ENCODE results near the gene ATP6V1G2.
"Not testable (repeated sequence)": the region's sequence is repeated elsewhere in the genome, so short reads cannot be mapped to it uniquely, and the experiment has no call there.

ATP6V1G2 gene

DNA sequence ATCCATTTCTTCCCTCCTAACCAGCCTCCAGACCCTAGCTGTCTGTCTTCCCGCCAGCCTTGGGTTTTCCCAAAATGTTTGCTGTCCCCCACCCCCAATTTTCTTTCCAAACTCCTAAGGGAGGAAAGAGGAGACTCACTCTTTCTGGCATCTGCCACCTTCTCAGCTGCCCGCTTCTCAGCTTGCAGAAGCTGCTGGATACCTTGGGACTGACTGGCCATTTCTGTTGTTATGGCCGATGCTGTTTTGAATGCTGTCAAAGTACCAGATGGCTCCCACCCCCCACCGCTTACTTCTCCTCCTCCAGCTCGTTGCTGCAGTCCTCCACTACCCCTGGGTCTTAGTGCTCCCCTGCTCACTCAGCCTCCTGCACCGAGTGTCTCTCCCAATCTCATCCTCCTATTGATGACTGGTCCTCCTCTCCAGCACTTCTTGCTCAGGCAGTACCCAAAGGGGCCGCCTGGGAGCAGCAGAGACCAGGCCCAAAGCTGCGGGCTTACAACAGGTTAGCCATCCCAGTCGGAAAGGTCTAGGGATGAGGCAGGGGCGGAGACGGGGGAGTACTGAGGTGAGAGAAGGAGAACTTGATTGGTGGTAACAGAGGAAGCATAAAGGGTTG, at the start of gene ATP6V1G2:
Gene ATP6V1G2 (minus strand): TSS at position 270 of the 619 bp plus-strand sequence. CDS start 49 bp downstream, at position 221.
- peak within 1 kb of the TSS; percentile 87 for H3K27ac ChIP-seq (ENCODE audit: low read depth, low read length)
- no peaks in the 10 kb centered on the region for H3K27me3 ChIP-seq (ENCODE audit: control insufficient read depth, insufficient read depth, low read length)
- H3K4me1 ChIP-seq (ENCODE audit: control insufficient read depth, insufficient read depth, low read length) = peaks cover 12% of the 10 kb centered on the region
- H3K9ac ChIP-seq (ENCODE audit: low read length) = no peak within 1 kb of the TSS
- H3K4me3 ChIP-seq (ENCODE audit: low read length) = peak within 1 kb of the TSS; percentile 63
- peaks cover 5% of the 10 kb centered on the region for H3K36me3 ChIP-seq (ENCODE audit: control insufficient read depth, insufficient read depth, low read length)

DNA sequence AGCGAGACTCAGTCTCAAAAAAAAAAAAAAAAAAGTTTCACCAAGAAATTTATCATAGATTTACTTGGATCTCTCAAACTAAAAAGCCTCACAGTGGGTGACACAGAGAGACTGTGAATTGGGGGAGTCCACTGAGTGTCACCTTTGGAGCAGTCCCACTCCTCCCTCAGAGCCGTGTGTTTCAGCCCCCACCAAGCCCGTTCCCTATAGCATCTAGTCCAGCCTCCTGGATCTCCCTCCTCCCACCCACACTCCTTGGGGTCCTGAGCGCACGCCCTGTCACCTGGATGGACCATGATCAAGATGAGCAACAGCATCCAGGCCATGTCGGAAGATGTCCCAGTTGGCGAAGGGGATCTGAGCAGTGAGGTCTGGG, 46.0 kb upstream of the ATP6V1G2 start:
- no peak overlapping the region for H3K4me3 ChIP-seq (ENCODE audit: low read length)
- no peak overlapping the region for H3K27ac ChIP-seq (ENCODE audit: low read depth, low read length)
- peaks cover 5% of the 10 kb centered on the region for H3K27me3 ChIP-seq (ENCODE audit: control insufficient read depth, insufficient read depth, low read length)
- H3K9ac ChIP-seq (ENCODE audit: low read length) = no peak overlapping the region
- no peaks in the 10 kb centered on the region for H3K4me1 ChIP-seq (ENCODE audit: control insufficient read depth, insufficient read depth, low read length)
- H3K36me3 ChIP-seq (ENCODE audit: control insufficient read depth, insufficient read depth, low read length) = no peaks in the 10 kb centered on the region

- H3K4me1 ChIP-seq (ENCODE audit: control insufficient read depth, insufficient read depth, low read length); H3K27ac ChIP-seq (ENCODE audit: low read depth, low read length); H3K4me3 ChIP-seq (ENCODE audit: low read length); H3K9ac ChIP-seq (ENCODE audit: low read length); H3K27me3 ChIP-seq (ENCODE audit: control insufficient read depth, insufficient read depth, low read length); H3K36me3 ChIP-seq (ENCODE audit: control insufficient read depth, insufficient read depth, low read length): not testable (repeated sequence)
These were observed 44.3 kb upstream of the ATP6V1G2 start for GRCh38 chr6:31590691-31591090.

DNA sequence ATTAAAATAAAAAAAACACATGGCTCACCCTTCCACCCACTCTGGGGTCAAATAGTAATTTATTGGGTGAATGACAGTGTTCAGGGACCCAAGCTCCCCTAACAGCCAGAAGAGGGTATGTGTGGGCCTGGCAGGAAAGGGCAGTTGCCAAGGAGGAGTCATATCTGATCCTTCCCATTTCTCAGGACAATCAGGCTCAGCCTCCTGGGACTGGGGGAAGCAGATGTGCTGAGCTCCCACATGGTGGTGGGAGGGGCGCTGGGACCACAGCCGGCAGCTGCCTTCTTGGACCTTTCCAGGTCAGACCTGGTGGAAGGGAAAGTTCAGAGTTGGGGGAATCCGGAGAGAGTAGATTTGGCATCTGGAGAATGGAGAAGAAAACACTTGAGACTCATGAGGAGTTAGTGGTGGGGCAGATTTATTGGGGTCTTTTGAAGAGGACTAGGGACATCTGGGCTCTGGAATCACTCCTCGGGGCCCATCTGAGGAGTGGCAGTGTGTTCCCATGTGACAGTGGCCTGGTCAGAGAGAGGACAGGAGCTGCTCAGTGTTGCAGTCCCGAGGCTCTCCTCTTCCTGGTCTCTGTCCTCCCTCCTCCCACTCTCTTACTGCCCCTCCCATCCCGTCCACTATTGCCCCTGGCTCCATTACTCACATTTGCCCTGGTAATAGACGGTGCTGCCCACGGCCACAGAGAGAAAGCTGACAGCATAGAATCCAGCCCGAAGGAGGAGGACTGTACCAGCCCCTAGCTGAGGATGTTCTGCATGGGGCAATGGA, 42.7 kb upstream of the ATP6V1G2 start:
- no peak overlapping the region for H3K4me3 ChIP-seq (ENCODE audit: low read length)
- H3K9ac ChIP-seq (ENCODE audit: low read length) = no peak overlapping the region
- no peak overlapping the region for H3K27ac ChIP-seq (ENCODE audit: low read depth, low read length)
- no peaks in the 10 kb centered on the region for H3K4me1 ChIP-seq (ENCODE audit: control insufficient read depth, insufficient read depth, low read length)
- peaks cover 5% of the 10 kb centered on the region for H3K27me3 ChIP-seq (ENCODE audit: control insufficient read depth, insufficient read depth, low read length)
- no peaks in the 10 kb centered on the region for H3K36me3 ChIP-seq (ENCODE audit: control insufficient read depth, insufficient read depth, low read length)

DNA sequence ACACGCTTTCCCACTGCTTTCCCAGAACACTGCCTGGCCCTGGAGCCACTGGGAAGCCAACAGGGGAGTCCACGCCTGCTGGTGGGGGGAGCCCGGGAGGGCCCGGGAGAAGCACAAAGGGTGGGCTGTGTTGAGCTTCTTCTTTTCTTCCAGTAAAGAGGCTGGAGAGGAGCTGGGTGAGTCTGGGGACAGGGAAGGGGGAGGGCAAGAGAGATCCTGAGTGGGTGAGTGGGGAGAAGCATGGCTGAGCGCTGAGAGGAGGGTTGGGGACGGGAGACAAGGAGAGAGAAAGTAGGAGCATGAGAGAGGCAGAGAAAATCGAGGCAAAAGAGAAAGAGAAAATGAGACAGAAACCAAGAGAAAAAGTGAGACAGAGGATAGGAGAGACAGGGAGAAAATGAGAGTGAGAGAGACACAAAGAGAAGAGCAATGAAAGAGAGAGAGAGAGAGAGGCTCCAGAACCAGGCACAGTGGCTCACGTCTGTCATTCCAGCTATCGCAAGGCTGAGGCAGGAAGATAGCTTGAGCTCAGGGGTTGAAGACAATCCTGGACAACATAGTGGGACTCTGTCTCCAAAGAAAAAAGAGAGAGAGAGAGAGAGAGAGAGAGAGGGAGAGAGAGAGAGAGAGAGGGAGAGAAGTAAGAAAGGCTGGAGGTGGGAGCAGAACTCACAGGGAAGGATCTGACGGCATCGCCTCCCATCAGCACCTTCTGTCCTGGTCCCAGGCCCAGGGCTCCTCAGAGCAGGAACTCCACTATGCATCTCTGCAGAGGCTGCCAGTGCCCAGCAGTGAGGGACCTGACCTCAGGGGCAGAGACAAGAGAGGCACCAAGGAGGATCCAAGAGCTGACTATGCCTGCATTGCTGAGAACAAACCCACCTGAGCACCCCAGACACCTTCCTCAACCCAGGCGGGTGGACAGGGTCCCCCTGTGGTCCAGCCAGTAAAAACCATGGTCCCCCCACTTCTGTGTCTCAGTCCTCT, 41.7 kb upstream of the ATP6V1G2 start:
- Histone ChIP-seq H3K4me3 (ENCODE audit: low read length) (no peak overlapping the region), H3K27ac (ENCODE audit: low read depth, low read length) (no peak overlapping the region), H3K9ac (ENCODE audit: low read length) (peak overlapping the region; percentile 29), H3K36me3 (ENCODE audit: control insufficient read depth, insufficient read depth, low read length) (no peaks in the 10 kb centered on the region), H3K27me3 (ENCODE audit: control insufficient read depth, insufficient read depth, low read length) (peaks cover 5% of the 10 kb centered on the region), H3K4me1 (ENCODE audit: control insufficient read depth, insufficient read depth, low read length) (no peaks in the 10 kb centered on the region)

DNA sequence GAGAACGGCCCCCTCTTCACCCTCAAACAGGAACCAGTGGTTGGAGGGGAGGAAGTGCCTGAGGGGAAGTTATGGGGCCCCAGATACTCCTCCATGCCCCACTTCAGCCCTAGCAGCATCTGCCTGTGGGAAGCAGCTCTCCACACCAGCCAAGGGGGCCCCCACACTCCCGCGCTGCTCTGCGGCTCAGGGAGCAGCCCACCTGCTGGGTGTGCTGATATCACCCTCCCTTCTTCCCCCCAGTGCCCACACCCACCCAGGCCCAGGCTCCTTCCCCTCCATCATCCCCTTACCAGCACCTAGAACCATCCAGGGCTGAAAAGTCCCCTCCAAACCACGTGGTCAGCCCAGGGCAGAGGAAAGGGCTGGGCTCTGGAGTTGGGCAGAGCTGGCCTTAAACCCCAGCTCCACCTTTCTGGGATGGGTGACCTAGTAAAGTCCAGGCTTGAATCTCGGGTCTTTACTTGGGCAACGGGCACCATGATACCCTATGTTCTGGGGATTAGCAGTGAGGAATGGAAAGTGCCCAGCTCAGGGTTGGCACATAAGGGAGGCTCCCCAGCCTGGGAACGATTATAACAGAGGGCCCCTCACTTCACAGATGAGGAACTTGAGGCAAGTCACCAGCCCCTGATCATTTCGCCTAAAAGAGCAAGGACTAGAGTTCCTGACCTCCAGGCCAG, 40.3 kb upstream of the ATP6V1G2 start:
- Histone ChIP-seq H3K27ac (ENCODE audit: low read depth, low read length) (no peak overlapping the region), H3K4me1 (ENCODE audit: control insufficient read depth, insufficient read depth, low read length) (no peaks in the 10 kb centered on the region), H3K9ac (ENCODE audit: low read length) (no peak overlapping the region), H3K36me3 (ENCODE audit: control insufficient read depth, insufficient read depth, low read length) (no peaks in the 10 kb centered on the region), H3K27me3 (ENCODE audit: control insufficient read depth, insufficient read depth, low read length) (peaks cover 5% of the 10 kb centered on the region), H3K4me3 (ENCODE audit: low read length) (no peak overlapping the region)

GRCh38 chr6:31586008-31586407, 39.6 kb upstream of the ATP6V1G2 start, which contains the start of gene LST1:
LST1 (plus strand) TSS chr6:31586277; CDS start chr6:31587300, 1,023 bp downstream.
- Histone ChIP-seq H3K4me3 (ENCODE audit: low read length) (no peak within 1 kb of the TSS), H3K27ac (ENCODE audit: low read depth, low read length) (no peak within 1 kb of the TSS), H3K9ac (ENCODE audit: low read length) (no peak within 1 kb of the TSS)

DNA sequence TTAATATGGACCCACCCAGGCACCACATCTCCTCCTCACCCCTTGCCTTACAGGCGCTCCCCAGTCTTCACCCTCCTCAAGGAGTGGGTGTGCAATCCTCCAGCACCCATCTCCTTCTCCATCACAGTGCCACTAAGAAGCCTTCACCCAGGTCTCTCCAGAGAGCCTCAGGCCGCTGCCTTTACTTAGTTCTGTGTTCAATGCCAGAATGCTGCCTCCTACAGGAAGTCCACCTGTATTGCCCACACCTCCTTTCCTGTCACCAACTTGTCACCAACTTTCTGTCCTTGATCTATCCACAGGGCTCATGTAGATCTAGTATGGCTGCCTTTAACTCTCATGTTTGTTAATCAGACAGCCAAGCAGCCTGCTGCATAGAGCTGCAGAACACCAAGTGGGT, 39.1 kb upstream of the ATP6V1G2 start:
- H3K27ac ChIP-seq (ENCODE audit: low read depth, low read length) = no peak overlapping the region
- no peaks in the 10 kb centered on the region for H3K4me1 ChIP-seq (ENCODE audit: control insufficient read depth, insufficient read depth, low read length)

More at GRCh38 chr6:31586008-31586407, 39.6 kb upstream of the ATP6V1G2 start, which contains the start of gene LST1:
- Histone ChIP-seq H3K4me1 (ENCODE audit: control insufficient read depth, insufficient read depth, low read length) (no peaks in the 10 kb centered on the region), H3K27me3 (ENCODE audit: control insufficient read depth, insufficient read depth, low read length) (peaks cover 5% of the 10 kb centered on the region), H3K36me3 (ENCODE audit: control insufficient read depth, insufficient read depth, low read length) (no peaks in the 10 kb centered on the region)

GRCh38 chr6:31582230-31582643, 35.8 kb upstream of the ATP6V1G2 start, which contains the start of gene LTB:
LTB (minus strand) TSS chr6:31582424; CDS start chr6:31582417, 7 bp downstream.
- peak within 1 kb of the TSS; percentile 97 for H3K4me3 ChIP-seq (ENCODE audit: low read length)
- H3K27ac ChIP-seq (ENCODE audit: low read depth, low read length) = peak within 1 kb of the TSS; percentile 86
- H3K27me3 ChIP-seq (ENCODE audit: control insufficient read depth, insufficient read depth, low read length) = no peaks in the 10 kb centered on the region
- H3K36me3 ChIP-seq (ENCODE audit: control insufficient read depth, insufficient read depth, low read length) = no peaks in the 10 kb centered on the region
- H3K4me1 ChIP-seq (ENCODE audit: control insufficient read depth, insufficient read depth, low read length) = no peaks in the 10 kb centered on the region
- peak within 1 kb of the TSS; percentile 97 for H3K9ac ChIP-seq (ENCODE audit: low read length)

More for the DNA sequence above, 39.1 kb upstream of the ATP6V1G2 start:
- no peak overlapping the region for H3K4me3 ChIP-seq (ENCODE audit: low read length)
- no peak overlapping the region for H3K9ac ChIP-seq (ENCODE audit: low read length)
- H3K36me3 ChIP-seq (ENCODE audit: control insufficient read depth, insufficient read depth, low read length) = no peaks in the 10 kb centered on the region
- H3K27me3 ChIP-seq (ENCODE audit: control insufficient read depth, insufficient read depth, low read length) = peaks cover 5% of the 10 kb centered on the region

GRCh38 chr6:31581434-31582229, 35.2 kb upstream of the ATP6V1G2 start:
- H3K4me3 ChIP-seq (ENCODE audit: low read length) = peak overlapping the region; percentile 97
- no peaks in the 10 kb centered on the region for H3K27me3 ChIP-seq (ENCODE audit: control insufficient read depth, insufficient read depth, low read length)
- no peaks in the 10 kb centered on the region for H3K36me3 ChIP-seq (ENCODE audit: control insufficient read depth, insufficient read depth, low read length)
- peak overlapping the region; percentile 97 for H3K9ac ChIP-seq (ENCODE audit: low read length)
- no peaks in the 10 kb centered on the region for H3K4me1 ChIP-seq (ENCODE audit: control insufficient read depth, insufficient read depth, low read length)
- H3K27ac ChIP-seq (ENCODE audit: low read depth, low read length) = peak overlapping the region; percentile 86

DNA sequence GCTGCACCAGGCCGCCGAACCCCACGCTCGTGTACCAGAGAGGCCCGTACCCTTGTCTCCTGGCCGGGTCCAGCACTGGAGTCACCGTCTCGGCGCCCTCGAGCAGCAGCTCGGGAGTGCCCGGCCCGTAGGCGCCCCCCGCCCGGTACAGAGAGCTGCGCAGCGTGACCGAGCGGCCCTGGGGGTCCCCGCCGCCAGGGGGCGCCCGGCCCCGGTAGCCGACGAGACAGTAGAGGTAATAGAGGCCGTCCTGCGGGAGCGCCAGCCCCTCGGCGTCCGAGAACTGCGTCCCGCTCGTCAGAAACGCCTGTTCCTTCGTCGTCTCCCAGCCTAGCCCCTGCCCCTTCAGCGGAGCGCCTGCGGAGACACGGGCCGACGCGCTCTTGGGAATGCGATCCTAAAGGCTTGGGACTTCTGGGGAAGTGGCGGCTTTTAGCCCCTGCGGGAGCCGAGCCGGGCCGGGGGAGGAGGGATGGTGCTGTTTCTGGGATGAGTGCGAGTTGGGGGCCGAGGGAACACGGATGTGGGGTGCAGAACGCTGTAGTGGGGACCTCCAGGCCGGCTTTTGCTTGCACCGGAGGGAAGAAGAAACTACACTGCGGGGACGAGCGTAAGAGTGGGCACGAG, 34.5 kb upstream of the ATP6V1G2 start:
- H3K4me1 ChIP-seq (ENCODE audit: control insufficient read depth, insufficient read depth, low read length) = no peaks in the 10 kb centered on the region
- H3K27me3 ChIP-seq (ENCODE audit: control insufficient read depth, insufficient read depth, low read length) = no peaks in the 10 kb centered on the region
- peak overlapping the region; percentile 97 for H3K4me3 ChIP-seq (ENCODE audit: low read length)

More for the DNA sequence above, 34.5 kb upstream of the ATP6V1G2 start:
- no peaks in the 10 kb centered on the region for H3K36me3 ChIP-seq (ENCODE audit: control insufficient read depth, insufficient read depth, low read length)
- H3K9ac ChIP-seq (ENCODE audit: low read length) = peak overlapping the region; percentile 97
- peak overlapping the region; percentile 86 for H3K27ac ChIP-seq (ENCODE audit: low read depth, low read length)
